ENCODE data around the gene GATAD1. TPM values are rescaled to one million over a fixed set of nuclear protein-coding genes. Genes with fewer than 3 reads are reported as not detected.

The GATAD1 gene
- total and polyA plus RNA-seq, 10 of the 15 experiments (the other 5 are each of a cell fraction or from before 2014, with no cell fraction given): 5.5 to 45.2 (median 14.2) TPM

DNA sequence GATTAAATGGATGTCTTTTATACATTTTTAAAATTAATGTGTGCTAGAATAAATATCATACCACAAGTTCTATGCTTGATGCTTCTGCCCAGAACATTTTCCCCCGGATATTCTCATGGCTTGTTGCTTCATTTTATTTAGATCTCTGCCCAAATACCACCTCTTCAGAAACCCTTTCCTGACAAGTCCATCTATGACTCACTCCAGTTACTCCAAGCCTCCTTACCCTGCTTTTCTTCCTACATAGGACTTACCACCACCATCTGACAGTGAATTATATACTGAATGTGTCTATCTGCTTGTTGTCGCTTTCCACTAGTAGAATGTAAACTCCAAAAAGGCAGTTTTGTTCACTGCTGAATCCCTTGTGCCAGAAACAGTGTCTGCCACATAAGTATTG, 49.6 kb downstream of the GATAD1 start:
- no peaks in the 10 kb centered on the region for H3K79me2 ChIP-seq (ENCODE audit: control insufficient read depth, insufficient read depth, low read length)
- H3K36me3 ChIP-seq (ENCODE audit: control insufficient read depth in 2 of 2, insufficient read depth in 2 of 2, low read length in 1 of 2): peaks cover 2 to 6% of the 10 kb centered on the region in 2 experiments; a peak in 3 of 4 replicates
- ChIA-PET POLR2A (no interaction called here), SMC1A (ENCODE audit: uncharacterized antibody, unreplicated experiment) (no interaction called here), RAD21 (ENCODE audit: unreplicated experiment) (no interaction called here), CTCF (no interaction called here)
- no peak overlapping the region for H3K9ac ChIP-seq (ENCODE audit: control insufficient read depth, insufficient read depth, low read length)
- in situ Hi-C loops (cut with MboI) (no loop called here), intact Hi-C loops (cut with micrococcal nuclease; ENCODE audit: unreplicated experiment) (no loop called here)
- no TSS peak for BruUV-seq (replicated peaks)
- no peak for FAIRE-seq
- no peak overlapping the region for H3K4me2 ChIP-seq (ENCODE audit: control insufficient read depth, insufficient read depth)
- no peaks in the 10 kb centered on the region for H3K4me1 ChIP-seq (ENCODE audit: control insufficient read depth, insufficient read depth, low read length)
- H3K27me3 ChIP-seq (replicated peaks in 1 of 2; ENCODE audit: control insufficient read depth in 2 of 2, insufficient read depth in 2 of 2, low read length in 1 of 2): no peaks in the 10 kb centered on the region
- no peak overlapping the region for H3K4me3 ChIP-seq
- DNase-seq (ENCODE audit: low read depth, low spot score): no peak
- no peak overlapping the region for H3K27ac ChIP-seq (ENCODE audit: control insufficient read depth, insufficient read depth)
- no peaks in the 10 kb centered on the region for H4K20me1 ChIP-seq (ENCODE audit: control insufficient read depth, insufficient read depth)
- H2AFZ ChIP-seq (ENCODE audit: control insufficient read depth, low read depth, low read length): no peak overlapping the region
- ATAC-seq: no peak
- H3K9me3 ChIP-seq (replicated peaks; ENCODE audit: control insufficient read depth, insufficient read depth, low read length): no peaks in the 10 kb centered on the region
- WGBS (ENCODE audit: insufficient coverage, insufficient replicate concordance, low lambda C conversion rate, missing lambda C conversion rate): 100% methylated on average over 2 of the region's 2 CpGs
- TF ChIP-seq, protein P1, sequence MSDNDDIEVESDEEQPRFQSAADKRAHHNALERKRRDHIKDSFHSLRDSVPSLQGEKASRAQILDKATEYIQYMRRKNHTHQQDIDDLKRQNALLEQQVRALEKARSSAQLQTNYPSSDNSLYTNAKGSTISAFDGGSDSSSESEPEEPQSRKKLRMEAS (IDR thresholded peaks at IDR 0.05; ENCODE audit: low read depth, low read length): no peak
- TF ChIP-seq GATAD2B (conservative IDR thresholded peaks at IDR 0.05; ENCODE audit: low read depth) (no peak), POLR2AphosphoS5 (IDR thresholded peaks at IDR 0.05; ENCODE audit: low read length) (no peak), SMARCA5 (IDR thresholded peaks at IDR 0.05) (no peak), DPF2 (IDR thresholded peaks at IDR 0.05) (no peak), BHLHE40 (IDR thresholded peaks at IDR 0.05; ENCODE audit: borderline replicate concordance in 1 of 2, low read depth in 2 of 2, low read length in 1 of 2) (no peak), HDGF (IDR thresholded peaks at IDR 0.05) (no peak), EGR1 (IDR thresholded peaks at IDR 0.05; ENCODE audit: borderline replicate concordance in 1 of 2, low read depth in 2 of 2, low read length in 2 of 2) (no peak), ZSCAN29 (IDR thresholded peaks at IDR 0.05) (no peak), RB1 (IDR thresholded peaks at IDR 0.05; ENCODE audit: borderline replicate concordance) (no peak), RAD51 (IDR thresholded peaks at IDR 0.05) (no peak), LARP7 (IDR thresholded peaks at IDR 0.05) (no peak)
- TF ChIP-seq, protein P2, sequence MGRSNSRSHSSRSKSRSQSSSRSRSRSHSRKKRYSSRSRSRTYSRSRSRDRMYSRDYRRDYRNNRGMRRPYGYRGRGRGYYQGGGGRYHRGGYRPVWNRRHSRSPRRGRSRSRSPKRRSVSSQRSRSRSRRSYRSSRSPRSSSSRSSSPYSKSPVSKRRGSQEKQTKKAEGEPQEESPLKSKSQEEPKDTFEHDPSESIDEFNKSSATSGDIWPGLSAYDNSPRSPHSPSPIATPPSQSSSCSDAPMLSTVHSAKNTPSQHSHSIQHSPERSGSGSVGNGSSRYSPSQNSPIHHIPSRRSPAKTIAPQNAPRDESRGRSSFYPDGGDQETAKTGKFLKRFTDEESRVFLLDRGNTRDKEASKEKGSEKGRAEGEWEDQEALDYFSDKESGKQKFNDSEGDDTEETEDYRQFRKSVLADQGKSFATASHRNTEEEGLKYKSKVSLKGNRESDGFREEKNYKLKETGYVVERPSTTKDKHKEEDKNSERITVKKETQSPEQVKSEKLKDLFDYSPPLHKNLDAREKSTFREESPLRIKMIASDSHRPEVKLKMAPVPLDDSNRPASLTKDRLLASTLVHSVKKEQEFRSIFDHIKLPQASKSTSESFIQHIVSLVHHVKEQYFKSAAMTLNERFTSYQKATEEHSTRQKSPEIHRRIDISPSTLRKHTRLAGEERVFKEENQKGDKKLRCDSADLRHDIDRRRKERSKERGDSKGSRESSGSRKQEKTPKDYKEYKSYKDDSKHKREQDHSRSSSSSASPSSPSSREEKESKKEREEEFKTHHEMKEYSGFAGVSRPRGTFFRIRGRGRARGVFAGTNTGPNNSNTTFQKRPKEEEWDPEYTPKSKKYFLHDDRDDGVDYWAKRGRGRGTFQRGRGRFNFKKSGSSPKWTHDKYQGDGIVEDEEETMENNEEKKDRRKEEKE (IDR thresholded peaks at IDR 0.05): no peak
- TF ChIP-seq, protein P3, sequence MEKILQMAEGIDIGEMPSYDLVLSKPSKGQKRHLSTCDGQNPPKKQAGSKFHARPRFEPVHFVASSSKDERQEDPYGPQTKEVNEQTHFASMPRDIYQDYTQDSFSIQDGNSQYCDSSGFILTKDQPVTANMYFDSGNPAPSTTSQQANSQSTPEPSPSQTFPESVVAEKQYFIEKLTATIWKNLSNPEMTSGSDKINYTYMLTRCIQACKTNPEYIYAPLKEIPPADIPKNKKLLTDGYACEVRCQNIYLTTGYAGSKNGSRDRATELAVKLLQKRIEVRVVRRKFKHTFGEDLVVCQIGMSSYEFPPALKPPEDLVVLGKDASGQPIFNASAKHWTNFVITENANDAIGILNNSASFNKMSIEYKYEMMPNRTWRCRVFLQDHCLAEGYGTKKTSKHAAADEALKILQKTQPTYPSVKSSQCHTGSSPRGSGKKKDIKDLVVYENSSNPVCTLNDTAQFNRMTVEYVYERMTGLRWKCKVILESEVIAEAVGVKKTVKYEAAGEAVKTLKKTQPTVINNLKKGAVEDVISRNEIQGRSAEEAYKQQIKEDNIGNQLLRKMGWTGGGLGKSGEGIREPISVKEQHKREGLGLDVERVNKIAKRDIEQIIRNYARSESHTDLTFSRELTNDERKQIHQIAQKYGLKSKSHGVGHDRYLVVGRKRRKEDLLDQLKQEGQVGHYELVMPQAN (conservative IDR thresholded peaks at IDR 0.05): no peak

All from GM12878 (cell line).